HG03097 (cell line): ENCODE data around the gene CHEK1.
"Not testable (repeated sequence)": the region's sequence is repeated elsewhere in the genome, so short reads cannot be mapped to it uniquely, and the experiment has no call there.

Experiments used
- ATAC-seq: cut with Tn5 transposase; IDR thresholded peaks from one replicate; pipeline ENCODE4 v1.9.1; 2021; ENCODE audit not compliant: unreplicated experiment, low FRiP score

Gene CHEK1

GRCh38 chr11:125690006-125690405, 65.0 kb downstream of the CHEK1 start:
- no peak for ATAC-seq

GRCh38 chr11:125692887-125693286, 67.9 kb downstream of the CHEK1 start:
- no peak for ATAC-seq

GRCh38 chr11:125694951-125695350, 70.0 kb downstream of the CHEK1 start:
- ATAC-seq = no peak

GRCh38 chr11:125701018-125701610, 76.2 kb downstream of the CHEK1 start:
- ATAC-seq = no peak

- no peak for ATAC-seq
Observed at GRCh38 chr11:125701858-125702621, 77.1 kb downstream of the CHEK1 start.

GRCh38 chr11:125704686-125705085, 79.7 kb downstream of the CHEK1 start:
- ATAC-seq = not testable (repeated sequence)

- no peak for ATAC-seq
Observed at GRCh38 chr11:125720781-125721180, 95.8 kb downstream of the CHEK1 start.

- no peak for ATAC-seq
Observed at GRCh38 chr11:125724125-125724524, 99.2 kb downstream of the CHEK1 start.
